NCI-H446 treated with DMSO at 0.1 percent for 48 hours (cell line): ENCODE measurements around the gene NPY5R.

Experiments
- DNase-seq: peaks from one replicate; lab custom pipeline; 2025; lab: John Stamatoyannopoulos, UW

NPY5R gene

GRCh38 chr4:163384926-163385325, 41.2 kb downstream of the NPY5R start:
- DNase-seq, result no peak

DNA sequence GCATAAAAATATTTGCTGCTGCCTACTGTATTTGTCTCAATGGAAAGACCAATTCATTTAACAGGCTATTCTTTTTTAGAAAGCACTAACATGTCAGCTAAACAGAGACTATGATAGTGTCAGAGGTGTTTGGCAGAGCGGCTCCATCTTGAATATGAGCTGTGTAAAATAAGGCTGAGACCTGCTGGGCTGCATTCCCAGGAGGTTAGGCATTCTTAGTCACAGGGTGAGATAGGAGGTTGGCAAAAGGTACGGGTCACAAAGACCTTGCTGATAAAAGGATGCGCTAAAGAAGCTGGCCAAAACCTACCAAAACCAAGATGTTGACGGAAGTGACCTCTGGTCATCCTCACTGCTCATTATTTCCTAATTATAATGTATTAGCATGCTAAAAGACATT, 41.8 kb downstream of the NPY5R start:
- no peak for DNase-seq

- no peak for DNase-seq
Observed at GRCh38 chr4:163391756-163392155, 48.1 kb downstream of the NPY5R start.

DNA sequence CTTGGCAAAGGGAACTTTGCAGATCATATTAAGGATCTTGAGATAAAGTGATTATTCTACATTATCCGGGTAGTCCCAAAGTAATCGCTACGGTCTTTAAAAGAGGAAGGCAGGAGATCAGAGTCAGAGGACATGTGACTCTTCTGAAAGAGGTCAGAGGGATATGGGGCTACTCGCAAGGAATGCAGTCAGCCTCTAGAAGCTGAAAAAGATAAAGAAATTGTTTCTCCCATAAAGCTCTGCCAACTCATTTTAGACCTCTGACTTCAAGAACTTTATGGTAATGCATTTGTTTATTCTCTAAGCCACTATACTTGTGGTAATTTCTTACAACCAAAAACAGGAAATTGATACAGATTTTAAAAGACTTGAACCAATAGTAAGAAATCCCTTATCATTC, 48.6 kb downstream of the NPY5R start:
- DNase-seq, result no peak

GRCh38 chr4:163393471-163393870, 49.8 kb downstream of the NPY5R start:
- no peak for DNase-seq

DNA sequence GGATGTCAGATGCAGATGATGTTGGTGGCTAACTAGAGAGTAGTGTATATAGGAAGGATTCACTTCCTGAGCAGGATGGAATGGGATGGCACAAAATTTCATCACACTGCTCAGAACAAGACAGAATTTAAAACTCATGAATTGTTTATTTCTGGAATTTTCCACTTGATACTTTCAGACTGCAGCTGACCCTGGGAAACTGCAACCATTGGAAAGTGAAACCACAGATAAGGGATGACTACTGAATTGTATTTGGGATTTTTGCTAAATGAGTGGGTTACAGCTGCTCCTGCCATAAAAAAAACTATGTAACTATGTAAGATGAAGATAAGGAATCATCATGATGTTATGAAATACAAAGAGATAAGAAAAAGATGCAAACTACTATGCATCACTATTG, 51.4 kb downstream of the NPY5R start:
- no peak for DNase-seq

- no peak for DNase-seq
Observed at GRCh38 chr4:163395758-163396157, 52.1 kb downstream of the NPY5R start.

GRCh38 chr4:163398238-163398637, 54.5 kb downstream of the NPY5R start:
- no peak for DNase-seq

DNA sequence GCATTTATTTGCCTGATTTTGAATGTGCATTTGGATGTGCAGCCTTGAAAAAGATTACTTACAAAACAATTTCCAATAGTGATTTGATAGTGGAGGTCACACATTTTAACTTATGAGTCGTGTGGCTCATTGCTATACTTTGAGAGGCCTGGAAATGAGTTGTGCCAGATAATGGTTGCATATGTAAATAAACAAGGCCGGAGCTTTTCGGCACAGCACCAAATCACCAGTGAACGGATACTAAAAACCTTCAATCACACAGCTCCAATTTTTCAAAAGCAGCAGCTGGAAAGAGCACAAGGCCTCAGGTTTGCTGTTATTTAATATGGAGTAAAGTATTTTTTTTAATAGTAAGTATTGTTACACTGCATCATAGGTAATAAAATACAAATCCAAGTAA, 57.2 kb downstream of the NPY5R start:
- no peak for DNase-seq
